Posterior vena cava (tissue), 2 donors: ENCODE data around the gene CD14. TPM values are rescaled to one million over a fixed set of nuclear protein-coding genes. Genes with fewer than 3 reads are reported as not detected.
A peak's percentile ranks its signal among the peaks of the same experiment; 100 is the strongest.
"Not testable (repeated sequence)": the region's sequence is repeated elsewhere in the genome, so short reads cannot be mapped to it uniquely, and the experiment has no call there.

Source experiments
- DNase-seq: peaks from one replicate; pipeline ENCODE4 v3.0.0-alpha.2; 2020; ENCODE audit warnings: low spot score
- intact Hi-C, 2 donors: fragments of 100-400 bp; cut with DNase I; formaldehyde crosslinking; loops; one replicate each; pipeline versions ENCODE4 v1.14.1 to v1.14.2; 2022 to 2023
- long read RNA-seq, 2 donors: library from polyadenylated mRNA; unstranded; transcript quantifications; one replicate each; pipeline ENCODE4 v2.0.0, GENCODE V29; 2020 to 2021
- total RNA-seq, 2 donors: library from RNA; stranded (reverse); fragmentation: NEBNext Ultra II Directional; extraction: Animal tissue kit (Norgen Biotek cat#: 25700); gene quantifications; one replicate each; pipeline ENCODE4 v1.2.1, GENCODE V29; 2021
- donor health status: DM: yes; HTN: yes; CAD: no.
- donor health status: DM: yes; HTN: yes; CAD: no.

CD14 gene
- total RNA-seq = 10 to 100 TPM; 64.6 to 68.8 TPM
- long read RNA-seq, donor 1, transcript CD14-201 (2 exons, 1,886 nt) = major isoform, 15 of 17 reads
- long read RNA-seq, donor 1, partial matches to known transcripts = 0 of 17 reads
- long read RNA-seq, donor 1, other reads (novel, unspliced or antisense) = 2 of 17 reads
- long read RNA-seq, donor 2, transcript CD14-201 (2 exons, 1,886 nt) = major isoform, 95 of 104 reads
- long read RNA-seq, donor 2, partial matches to known transcripts = 0 of 104 reads
- long read RNA-seq, donor 2, other reads (novel, unspliced or antisense) = 8 of 104 reads

GRCh38 chr5:140633021-140633471 is at the start of gene CD14:
TSS of gene CD14 (minus strand) at chr5:140633175. CDS start at chr5:140633071, 104 bp downstream.
- intact Hi-C loops = loop anchor here in 1 of 2 donors (10.0 kb wide), 1 partner anchor 68 kb away; the partner anchor contains the start of genes APBB3 and SLC35A4
- DNase-seq = peak; percentile 89

- intact Hi-C loops = no loop called here
- no peak for DNase-seq
These were observed 46.0 kb upstream of the CD14 start for GRCh38 chr5:140678993-140679392.

GRCh38 chr5:140677947-140678346 is 45.0 kb upstream of the CD14 start:
- DNase-seq = no peak
- intact Hi-C loops = no loop called here

DNA sequence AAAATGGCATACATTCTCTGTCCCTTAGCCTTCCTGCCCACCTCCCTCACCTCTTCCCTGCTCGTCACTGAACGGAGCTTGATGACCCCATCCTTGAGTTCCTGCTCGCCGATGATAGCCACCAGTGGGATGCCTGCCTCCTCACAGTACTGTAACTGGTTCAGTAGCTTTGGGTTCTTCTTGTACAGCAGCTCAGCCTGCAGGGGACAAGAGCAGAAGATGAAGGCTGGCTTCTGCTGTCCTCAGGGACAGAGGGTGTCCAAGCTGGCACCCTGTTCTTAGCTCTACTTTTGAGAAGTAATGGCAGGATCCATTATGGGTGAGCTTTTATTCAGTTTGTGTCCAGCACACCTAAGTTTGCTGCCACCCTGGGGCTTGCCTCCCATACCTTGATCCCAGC is 41.7 kb upstream of the CD14 start:
- intact Hi-C loops = no loop called here
- DNase-seq = no peak

DNA sequence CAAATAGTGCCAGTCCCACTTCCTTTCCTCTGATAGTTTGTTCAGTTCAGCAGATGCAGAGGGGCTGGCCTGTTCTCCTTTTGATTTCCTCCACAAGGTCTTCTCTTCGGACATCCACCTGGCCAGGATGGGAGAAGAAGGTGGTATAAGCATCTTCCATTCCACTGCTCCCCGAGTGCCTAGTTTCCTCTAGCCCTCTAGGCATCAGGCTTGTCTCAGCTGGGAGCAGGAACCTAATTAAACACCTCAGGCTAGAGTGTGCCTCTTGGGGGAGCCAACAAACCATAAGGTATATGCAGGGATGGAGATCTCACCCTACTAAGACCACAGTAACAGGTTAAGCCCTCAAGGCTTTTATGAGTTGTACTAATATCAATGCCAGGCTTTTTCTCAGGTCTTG is 41.2 kb upstream of the CD14 start:
- intact Hi-C loops = no loop called here
- no peak for DNase-seq

DNA sequence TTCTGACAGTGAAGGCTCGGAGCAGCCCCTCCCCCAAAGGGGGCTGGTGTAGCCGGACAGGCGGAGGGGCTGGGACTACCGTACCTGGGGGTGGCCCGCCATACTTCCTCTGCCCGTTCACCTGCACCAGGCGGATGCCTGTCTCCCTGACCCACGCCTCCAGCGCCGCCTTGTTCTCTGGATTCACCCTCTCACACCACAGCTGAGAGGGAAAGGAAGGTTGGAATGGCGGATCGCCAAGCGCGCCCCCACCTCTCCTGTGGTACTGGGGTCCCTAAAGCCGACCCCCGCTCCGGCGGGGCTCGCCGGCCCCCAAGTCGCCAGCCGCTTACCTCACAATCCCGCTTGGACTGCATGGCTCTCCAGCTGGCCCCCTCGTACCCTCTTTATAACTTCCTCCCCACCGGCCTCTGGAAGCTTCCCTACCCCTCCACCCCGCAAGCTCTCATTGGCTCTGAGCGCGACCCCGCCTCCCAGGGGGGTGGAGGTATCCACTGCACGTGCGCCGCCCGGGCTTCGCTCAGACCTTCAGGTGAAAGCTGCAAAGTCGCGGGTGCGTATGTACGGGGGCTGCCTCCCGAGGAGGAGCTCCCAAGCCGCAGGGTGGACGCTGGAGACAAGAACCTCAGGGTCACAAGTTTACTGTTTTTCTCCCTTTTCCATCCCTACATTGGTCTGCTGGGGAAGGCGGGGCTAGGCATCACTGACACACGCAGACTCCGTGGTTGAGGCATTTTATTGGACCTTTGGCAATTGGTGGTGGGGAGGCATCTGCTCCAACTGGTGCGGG is 40.4 kb upstream of the CD14 start, which contains the start of gene DND1:
Gene DND1, minus strand, starts transcription at position 390 of the 790 bp plus-strand sequence. Its CDS starts 34 bp downstream, at position 356.
- no peak for DNase-seq
- intact Hi-C loops = no loop called here

- DNase-seq = no peak
- intact Hi-C loops = no loop called here
These were observed 39.6 kb upstream of the CD14 start for GRCh38 chr5:140672455-140673186.

GRCh38 chr5:140671472-140672125 is 38.6 kb upstream of the CD14 start:
- DNase-seq = no peak
- intact Hi-C loops = no loop called here

DNA sequence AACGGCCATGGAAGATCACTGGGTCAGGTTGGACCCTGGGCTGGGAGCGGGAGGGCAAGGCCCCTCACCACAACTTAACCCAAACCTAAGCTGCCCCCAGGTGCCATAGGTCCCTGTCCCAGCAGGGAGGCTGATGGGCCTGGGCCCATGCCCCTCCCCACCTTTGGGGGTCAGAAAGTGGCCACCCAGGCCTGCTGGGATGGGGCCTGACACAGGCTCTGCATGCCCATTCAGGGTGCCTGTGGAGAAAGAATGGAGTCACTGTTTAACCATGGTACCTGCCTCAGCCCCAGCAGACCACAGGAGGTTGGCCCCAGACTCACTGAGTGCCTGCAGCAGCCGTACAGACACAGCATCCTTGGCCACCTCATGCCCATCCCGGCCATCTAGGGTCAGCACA is 38.1 kb upstream of the CD14 start:
- DNase-seq, intact Hi-C loops: not testable (repeated sequence)

- intact Hi-C loops = no loop called here
- DNase-seq = peak; percentile 99
These were observed 31.6 kb upstream of the CD14 start, which contains the start of gene WDR55 for GRCh38 chr5:140664359-140665119. TSS of gene WDR55 (plus strand) at chr5:140664904. CDS start at chr5:140664913, 9 bp downstream.

GRCh38 chr5:140664030-140664358 is 31.0 kb upstream of the CD14 start:
- DNase-seq = no peak
- intact Hi-C loops = no loop called here

- intact Hi-C loops = not testable (repeated sequence)
These were observed 27.4 kb upstream of the CD14 start for GRCh38 chr5:140660371-140660770.

DNA sequence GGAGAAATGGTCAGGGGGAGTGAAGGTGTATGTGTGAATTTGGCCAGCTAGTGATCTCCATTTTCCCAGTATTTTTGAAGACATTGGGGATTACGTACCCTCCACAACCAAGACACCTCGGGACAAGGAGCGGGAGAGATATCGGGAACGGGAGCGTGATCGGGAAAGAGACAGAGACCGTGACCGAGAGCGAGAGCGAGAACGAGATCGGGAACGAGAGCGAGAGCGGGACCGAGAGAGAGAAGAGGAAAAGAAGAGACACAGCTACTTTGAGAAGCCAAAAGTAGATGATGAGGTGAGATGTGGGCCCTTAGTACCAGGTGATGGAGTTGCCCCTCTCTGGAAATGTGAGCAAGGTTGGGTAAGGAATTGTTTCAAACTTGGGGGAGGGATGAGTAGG is 25.9 kb upstream of the CD14 start:
- intact Hi-C loops = no loop called here
- no peak for DNase-seq

More at GRCh38 chr5:140660371-140660770, 27.4 kb upstream of the CD14 start:
- not testable (repeated sequence) for DNase-seq

DNA sequence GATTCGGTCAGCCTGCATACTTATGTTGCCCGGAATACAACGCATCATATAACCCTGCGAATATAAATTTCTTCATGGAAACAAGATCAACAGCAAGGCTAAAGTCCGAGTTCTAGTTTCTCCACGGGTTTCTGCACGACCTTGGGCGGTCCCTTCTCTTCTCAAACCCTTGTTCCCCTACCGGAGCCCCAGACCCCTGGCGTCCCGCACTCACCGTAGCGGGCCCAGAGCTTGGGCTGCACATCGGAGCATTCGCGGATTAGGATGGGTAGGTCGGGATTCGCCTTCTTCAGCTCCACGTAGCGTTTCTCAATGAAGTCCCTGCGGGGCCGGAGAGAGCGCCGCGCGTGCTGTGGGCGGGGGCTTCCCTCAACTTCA is 14.1 kb upstream of the CD14 start:
- no peak for DNase-seq
- intact Hi-C loops = no loop called here

DNA sequence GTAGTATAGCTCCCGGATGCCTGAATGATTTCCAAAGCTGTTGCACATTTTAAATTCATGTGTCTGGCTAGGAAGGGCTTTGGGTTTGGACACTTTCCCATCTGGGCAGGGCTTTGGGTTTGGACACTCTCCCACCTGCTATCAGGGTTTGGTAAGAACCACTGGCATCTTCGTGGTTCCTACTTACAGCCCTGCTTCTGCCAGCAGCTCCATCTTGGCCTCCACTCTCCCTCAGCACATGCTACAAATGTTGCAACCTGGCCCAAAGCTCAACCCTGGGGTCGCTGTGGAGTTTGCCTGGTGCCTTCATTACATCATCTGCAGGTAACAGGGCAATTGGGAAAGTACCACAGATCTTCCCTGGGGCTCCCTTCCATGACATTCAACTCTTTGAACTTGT is 9.7 kb upstream of the CD14 start:
- peak; percentile 81 for DNase-seq
- intact Hi-C loops = loop anchor here in 1 of 2 donors (5.0 kb wide), 1 partner anchor 95 kb away; the partner anchor contains the start of gene EIF4EBP3

DNA sequence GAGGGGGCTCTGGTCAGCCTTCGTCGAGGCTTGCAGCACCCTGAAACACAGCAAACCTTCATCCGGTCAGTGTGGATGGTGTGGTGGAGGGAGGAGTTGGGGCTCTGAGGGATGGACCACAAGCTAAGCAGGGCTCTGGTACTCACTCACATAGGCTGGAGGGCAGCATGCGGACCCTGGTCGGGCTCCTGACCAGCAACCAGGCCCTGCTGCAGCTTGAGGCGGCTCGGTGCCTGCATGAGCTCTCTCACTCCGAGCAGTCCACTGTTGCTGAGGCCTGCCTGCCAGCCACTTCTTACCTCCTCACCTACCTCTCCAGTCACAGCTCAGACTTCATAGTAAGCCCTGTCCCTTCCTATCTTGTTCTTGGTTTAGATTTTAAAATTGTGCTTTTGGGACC is 8.7 kb upstream of the CD14 start:
- intact Hi-C loops = loop anchor here in 1 of 2 donors (5.0 kb wide), 1 partner anchor 94 kb away; the partner anchor contains the start of gene EIF4EBP3
- no peak for DNase-seq

DNA sequence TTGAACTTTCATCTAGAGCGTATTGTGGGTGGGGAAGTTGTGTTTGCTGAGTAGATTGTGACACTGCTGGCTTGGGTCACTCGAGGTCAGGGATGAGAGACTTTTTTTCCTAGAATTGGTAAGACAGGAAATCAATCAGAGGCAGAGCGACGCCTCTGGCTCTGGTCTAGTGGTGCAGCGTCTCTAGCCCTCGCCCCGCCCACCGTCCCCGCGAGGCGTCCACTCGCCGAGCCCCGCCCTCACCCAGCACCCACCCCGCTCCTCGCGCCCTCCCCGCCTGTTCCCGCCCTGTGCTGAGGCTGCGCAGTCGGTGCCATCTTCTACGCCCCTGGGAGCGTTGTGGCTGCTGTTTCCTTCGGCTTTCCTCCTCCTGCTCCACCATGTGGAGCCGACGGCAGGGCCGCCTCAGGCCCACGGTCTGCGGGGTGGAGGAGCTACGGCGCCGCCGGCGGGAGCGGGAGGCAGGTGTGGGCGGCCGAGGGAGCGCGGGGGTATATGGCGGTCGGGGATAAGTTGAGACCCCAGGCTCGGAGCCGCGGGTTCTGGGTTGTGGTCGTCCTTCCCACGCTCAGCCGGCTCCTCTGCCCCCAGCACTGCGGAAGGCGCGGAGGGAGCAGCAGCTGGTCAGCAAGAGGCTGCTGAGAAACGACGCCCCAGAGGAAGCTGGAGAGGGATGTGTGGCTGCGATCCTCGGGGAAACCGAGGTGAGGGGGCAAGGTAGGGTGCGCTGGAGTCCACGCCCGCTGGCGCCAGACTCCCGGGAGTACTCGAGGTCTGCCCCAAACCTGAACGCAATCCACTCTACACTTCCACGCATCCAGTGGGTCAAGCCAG is 6.4 kb upstream of the CD14 start, which contains the start of gene TMCO6:
Gene TMCO6, plus strand, starts transcription at position 304 of the 834 bp plus-strand sequence. Its CDS starts 77 bp downstream, at position 381.
- intact Hi-C loops = loop anchor here (5.0 to 10.0 kb wide), 2 partner anchors 75 to 77 kb away; partner anchors contain the start of genes APBB3 (in 2 of the 2) and SLC35A4 (in 2 of the 2)
- DNase-seq = peak; percentile 99
